Measurements from ENCODE around the gene GRIK1.

GRIK1 gene

DNA sequence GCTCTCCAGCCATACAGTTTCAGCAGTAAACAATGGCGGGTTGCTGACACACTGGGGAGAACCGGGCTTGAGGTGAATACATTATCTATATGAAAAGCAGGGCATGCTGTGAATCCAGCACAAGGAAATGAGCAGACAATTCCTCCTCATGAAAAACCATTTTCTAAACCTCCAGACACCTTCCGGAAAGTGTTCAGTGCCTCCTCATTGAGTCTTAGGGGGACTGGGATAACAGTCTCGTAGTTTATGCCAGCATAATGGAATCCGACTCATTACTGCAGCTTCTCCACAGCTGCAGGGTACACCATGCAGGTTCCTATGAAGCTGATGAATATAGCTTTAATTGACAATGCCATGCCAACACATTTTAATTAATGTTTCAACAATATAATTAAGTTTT, 356.9 kb downstream of the GRIK1 start:
- DNase-seq = no peak

GRCh38 chr21:29581393-29581792, 358.4 kb downstream of the GRIK1 start:
- no peak for DNase-seq

GRCh38 chr21:29580732-29581285, 359.0 kb downstream of the GRIK1 start:
- no peak for DNase-seq

- DNase-seq = no peak
These were observed 361.5 kb downstream of the GRIK1 start for GRCh38 chr21:29578306-29578705.

DNA sequence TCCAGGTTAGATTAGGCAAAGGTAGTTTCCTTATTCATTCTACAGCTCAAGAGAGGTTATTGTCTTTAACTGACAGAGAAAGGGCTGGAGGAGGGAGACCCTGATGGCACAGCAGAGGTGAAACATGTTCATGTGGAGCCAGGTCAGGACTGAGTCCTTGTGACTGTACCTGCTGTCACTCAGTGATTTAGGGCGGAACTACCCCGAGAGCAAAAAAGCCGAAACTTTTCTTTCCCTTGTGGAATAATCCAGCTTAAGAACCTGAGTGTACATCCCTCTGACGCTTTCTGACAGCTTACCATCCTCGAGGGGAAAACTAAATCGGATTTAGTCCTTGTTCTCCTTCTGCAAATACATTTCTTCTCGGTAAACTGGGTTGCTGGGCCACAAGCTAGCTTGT, 367.8 kb downstream of the GRIK1 start:
- no peak for DNase-seq

GRCh38 chr21:29568020-29568697, 371.6 kb downstream of the GRIK1 start:
- DNase-seq = no peak

- no peak for DNase-seq
These were observed 381.7 kb downstream of the GRIK1 start for GRCh38 chr21:29557931-29558725.

- DNase-seq = no peak
These were observed 382.6 kb downstream of the GRIK1 start for GRCh38 chr21:29557200-29557599.

DNA sequence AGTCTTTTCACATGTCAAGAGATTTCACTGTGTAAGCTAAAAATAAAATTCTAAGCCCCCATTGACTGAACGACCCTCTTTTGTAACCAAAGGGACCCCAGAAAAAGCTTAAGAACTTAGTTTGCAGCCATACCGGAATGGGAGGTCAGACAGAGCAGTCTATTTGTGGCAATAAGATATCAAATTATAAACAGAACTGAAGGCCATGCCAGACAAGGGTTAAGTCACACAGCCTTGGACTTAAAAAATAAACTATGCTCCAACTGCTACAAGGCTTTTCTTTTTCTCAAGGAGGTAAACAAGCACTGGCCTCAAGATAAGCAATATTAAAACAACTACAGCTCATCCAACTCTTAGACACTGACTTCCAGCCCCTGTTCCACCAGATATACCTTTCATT, 384.2 kb downstream of the GRIK1 start:
- no peak for DNase-seq

- DNase-seq = no peak
These were observed 389.6 kb downstream of the GRIK1 start for GRCh38 chr21:29550205-29550604.

- DNase-seq = no peak
These were observed 390.2 kb downstream of the GRIK1 start for GRCh38 chr21:29549614-29550013.

DNA sequence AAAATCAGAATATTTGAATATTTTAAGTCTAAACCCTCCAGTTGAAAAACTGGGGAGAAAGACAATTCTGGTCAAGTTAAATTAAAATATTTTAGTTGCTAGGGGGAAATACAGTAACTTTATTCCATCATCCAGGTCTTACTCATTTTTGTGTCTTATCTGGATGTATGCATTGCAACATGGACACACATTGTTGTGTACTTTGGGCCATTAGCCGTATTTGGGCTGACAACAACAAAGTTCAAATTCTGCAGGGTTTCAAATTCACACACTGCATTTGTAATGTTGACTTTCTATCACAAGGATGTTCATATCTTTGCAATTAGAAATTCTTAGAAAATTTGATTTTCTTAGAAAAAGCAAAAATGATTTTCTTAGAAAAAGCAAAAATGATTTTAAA, 391.8 kb downstream of the GRIK1 start:
- DNase-seq = no peak

GRCh38 chr21:29546071-29546470, 393.7 kb downstream of the GRIK1 start:
- DNase-seq = no peak

DNA sequence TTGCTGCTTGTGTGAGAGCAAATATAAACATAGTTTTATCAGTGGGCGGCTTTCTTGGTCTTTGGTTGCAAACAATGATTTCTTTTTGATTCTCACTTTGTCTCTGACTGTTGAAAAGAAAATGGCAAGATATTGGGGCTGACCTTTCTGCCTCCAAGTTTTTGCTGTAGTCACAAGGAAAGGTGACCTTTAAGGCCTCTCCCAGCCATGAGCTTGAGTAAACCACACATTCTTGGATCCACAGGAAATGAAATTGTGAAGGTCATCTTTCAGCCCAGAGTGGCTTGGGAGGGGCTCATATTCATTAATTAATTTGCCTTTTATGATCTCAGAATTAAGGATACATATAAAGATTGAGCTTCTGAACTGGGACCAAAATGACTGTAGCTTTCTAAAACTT, 399.5 kb downstream of the GRIK1 start:
- no peak for DNase-seq

DNA sequence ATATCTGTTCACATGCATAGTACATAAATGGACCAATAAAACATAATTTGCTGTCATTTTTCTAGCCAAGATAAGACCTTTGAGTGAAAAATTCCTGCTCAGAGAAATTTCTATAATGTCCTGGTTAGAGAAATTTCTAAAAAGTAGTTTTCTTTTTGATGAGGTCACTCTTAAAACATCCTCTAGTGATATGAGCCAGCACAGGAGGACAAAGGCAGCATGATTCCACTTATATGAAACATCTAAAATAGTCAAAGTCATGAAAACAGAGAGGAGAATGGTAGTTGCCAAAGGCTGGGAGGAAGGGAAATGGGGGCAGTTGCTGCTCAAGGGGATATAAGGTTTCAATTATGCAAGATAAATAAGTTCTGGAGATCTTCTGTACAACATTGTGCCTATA, 401.7 kb downstream of the GRIK1 start:
- DNase-seq = no peak

DNA sequence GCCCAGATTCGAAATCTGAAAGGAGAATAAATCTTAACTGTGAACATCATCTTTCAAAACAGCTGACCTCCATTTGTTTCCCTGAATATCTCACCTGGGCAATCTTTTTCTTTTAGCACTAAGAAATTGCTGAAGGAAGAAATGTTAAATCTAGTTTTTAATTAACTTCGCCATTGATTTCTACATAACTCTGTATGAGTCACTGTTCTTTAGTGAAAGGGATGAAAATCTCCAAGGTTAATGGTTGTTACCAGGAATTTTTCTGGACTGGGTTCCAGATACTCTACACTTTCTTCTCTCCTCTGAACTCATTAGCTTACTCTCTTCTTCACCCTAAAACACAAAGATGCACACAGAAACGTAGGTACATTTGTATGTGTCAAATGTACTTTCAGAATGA, 405.3 kb downstream of the GRIK1 start:
- DNase-seq = no peak

- DNase-seq = no peak
These were observed 410.7 kb downstream of the GRIK1 start for GRCh38 chr21:29529139-29529538.

DNA sequence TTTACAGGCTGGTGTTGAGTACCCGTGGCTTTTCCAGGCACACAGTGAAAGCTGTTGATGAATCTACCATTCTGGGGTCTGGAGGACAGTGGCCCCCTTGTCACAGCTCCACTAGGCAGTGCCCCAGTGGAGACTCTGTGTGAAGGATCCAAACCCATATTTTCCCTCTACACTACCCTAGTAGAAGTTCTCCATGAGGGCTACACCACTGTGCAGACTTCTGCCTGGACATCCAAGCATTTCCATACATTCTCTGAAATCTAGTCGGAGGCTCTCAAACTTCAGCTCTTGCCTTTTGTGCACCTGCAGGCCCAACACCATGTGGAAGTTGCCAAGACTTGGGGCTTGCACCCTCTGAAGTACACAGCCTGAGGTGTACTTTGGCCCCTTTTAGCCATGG, 413.3 kb downstream of the GRIK1 start:
- DNase-seq = no peak

DNA sequence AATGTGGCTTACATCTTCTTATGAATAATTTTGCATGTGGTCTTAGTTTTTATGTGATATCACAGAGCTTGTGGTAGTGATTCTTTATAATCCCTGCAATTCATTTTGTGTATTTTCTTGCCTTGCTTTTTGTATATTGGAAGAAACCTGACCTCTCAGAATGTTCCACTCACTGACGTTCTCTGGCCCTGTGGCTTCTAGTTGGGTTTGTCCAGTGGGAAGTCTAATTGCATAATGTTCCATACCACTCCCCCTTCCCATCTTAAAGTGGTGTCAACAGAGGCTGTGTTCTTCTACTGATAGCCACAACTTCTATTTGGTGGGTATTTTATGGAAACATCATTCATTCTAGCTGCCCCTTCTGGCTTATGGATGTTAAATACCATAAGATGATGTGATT, 415.7 kb downstream of the GRIK1 start:
- DNase-seq = no peak

DNA sequence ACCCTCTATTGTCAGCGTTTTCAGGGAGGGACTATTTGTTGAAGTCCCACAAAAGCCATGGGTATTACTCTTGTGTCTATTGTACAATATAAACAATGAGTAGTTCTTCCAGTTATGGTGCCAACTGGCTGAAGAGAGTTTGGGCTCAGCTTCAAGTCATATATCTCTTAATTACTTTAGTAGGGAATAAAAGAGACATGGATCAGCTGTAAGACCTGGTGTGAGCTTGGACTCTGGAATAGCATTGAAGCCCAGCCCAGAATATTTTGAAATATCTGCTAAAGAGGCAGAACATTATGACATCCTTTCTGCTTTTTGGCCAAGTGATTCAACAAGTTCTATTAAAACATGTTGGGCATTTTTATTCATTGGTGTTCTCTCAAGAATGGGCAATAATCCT, 416.1 kb downstream of the GRIK1 start:
- DNase-seq = no peak

- DNase-seq = no peak
These were observed 417.9 kb downstream of the GRIK1 start for GRCh38 chr21:29521872-29522271.

DNA sequence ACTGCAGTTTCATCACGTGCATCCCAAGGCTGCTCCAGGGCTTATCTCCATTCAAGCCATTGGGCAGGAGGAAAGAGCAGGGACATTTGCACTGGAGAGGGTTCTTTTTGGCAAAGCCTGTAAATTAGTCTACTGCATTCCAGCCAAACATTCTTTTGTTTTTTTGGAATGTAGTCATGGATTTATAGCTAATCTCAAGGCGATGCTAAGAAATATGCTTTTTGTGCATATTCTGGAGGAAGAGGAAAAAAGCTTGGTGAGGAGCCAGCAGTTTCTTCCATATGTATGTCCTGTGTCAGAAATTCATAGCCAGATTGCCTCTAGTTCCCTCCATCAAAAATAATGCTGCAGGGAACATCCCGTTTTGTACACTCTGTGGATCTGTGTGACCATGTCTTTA, 419.6 kb downstream of the GRIK1 start:
- DNase-seq = no peak

GRCh38 chr21:29514652-29515247, 425.0 kb downstream of the GRIK1 start:
- no peak for DNase-seq

- no peak for DNase-seq
These were observed 426.3 kb downstream of the GRIK1 start for GRCh38 chr21:29513535-29513934.
